ENCODE data around the gene BRAF.

DNA sequence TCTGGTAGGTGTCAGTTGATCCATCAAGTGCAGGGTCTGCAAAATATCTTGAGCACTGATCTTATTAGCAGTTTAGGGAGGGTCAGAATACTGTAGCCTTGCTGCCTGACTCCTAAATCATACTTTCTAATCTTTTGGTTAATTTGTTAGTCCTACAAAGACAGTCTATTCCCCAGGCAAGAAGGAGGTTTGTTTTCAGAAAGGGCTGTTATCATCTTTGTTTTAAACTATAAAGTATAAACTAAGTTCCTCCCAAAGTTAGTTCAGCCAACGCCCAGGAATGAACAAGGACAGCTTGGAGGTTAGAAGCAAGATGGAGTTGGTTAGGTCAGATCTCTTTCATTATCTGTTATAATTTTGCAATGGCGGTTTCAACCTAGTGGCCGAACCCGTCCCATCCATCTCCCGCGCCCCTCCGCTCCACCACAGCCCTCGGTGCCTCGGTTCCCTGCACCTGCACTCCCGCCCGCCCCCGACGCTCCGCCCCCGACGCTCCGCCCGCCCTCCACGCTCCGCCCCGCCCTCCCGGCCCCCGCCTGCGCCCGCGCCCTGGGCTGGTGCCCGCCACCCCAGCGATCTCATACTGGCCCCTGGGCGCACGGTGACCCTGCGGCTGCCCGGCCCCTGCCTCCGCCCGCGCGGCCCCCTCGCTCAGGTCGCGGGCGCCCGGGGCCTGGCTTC, 252.2 kb downstream of the BRAF start, which contains the start of gene ADCK2:
- TF ChIP-seq CTCF (IDR thresholded peaks at IDR 0.05; ENCODE audit: extremely low read depth in 1 of 2, insufficient read depth in 1 of 2, low read depth in 1 of 2, low read length in 2 of 2), result no peak
- TF ChIP-seq EZH2 (IDR thresholded peaks at IDR 0.05; ENCODE audit: borderline replicate concordance, low read depth, low read length, severe bottlenecking), result no peak
- no peak for TF ChIP-seq JUN (IDR thresholded peaks at IDR 0.05; ENCODE audit: borderline replicate concordance, insufficient read depth, insufficient read length, low read depth)
- TF ChIP-seq, protein P1, sequence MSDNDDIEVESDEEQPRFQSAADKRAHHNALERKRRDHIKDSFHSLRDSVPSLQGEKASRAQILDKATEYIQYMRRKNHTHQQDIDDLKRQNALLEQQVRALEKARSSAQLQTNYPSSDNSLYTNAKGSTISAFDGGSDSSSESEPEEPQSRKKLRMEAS (IDR thresholded peaks at IDR 0.05; ENCODE audit: insufficient read depth, insufficient read length), result no peak
- no peak for TF ChIP-seq POLR2A (IDR thresholded peaks at IDR 0.05; ENCODE audit: low read depth, low read length)
- no peak for TF ChIP-seq POLR2AphosphoS5 (IDR thresholded peaks at IDR 0.05; ENCODE audit: insufficient read depth, low read depth, low read length)
- TF ChIP-seq FOS (IDR thresholded peaks at IDR 0.05; ENCODE audit: borderline replicate concordance, insufficient read depth, low read length), result no peak
- no peak for TF ChIP-seq MYC (IDR thresholded peaks at IDR 0.05; ENCODE audit: low read depth, low read length)

Measured in endothelial cell of umbilical vein (primary cell).